Ecto neural progenitor cell (in vitro differentiated cells): ENCODE measurements around the gene UQCC5.

ENCODE experiments used
- DNase-seq: peaks from one replicate; pipeline ENCODE4 v3.0.0-alpha.2; 2018; ENCODE audit warnings: low spot score

UQCC5 gene

GRCh38 chr3:52536369-52537164, at the start of gene UQCC5:
UQCC5 (plus strand) TSS chr3:52536605; CDS start chr3:52536756, 151 bp downstream.
- DNase-seq, result peak; percentile 99

- DNase-seq, result no peak
These were observed 49.2 kb upstream of the UQCC5 start for GRCh38 chr3:52487050-52487787.

- no peak for DNase-seq
These were observed 48.4 kb upstream of the UQCC5 start for GRCh38 chr3:52487788-52488691.

GRCh38 chr3:52488746-52489145, 47.7 kb upstream of the UQCC5 start:
- DNase-seq, result no peak

GRCh38 chr3:52489453-52489852, 47.0 kb upstream of the UQCC5 start:
- DNase-seq, result no peak

GRCh38 chr3:52490035-52490938, 46.1 kb upstream of the UQCC5 start:
- no peak for DNase-seq

GRCh38 chr3:52490939-52491526, 45.4 kb upstream of the UQCC5 start:
- no peak for DNase-seq

- no peak for DNase-seq
These were observed 44.3 kb upstream of the UQCC5 start for GRCh38 chr3:52492059-52492458.

GRCh38 chr3:52493232-52494017, 43.0 kb upstream of the UQCC5 start:
- no peak for DNase-seq

- no peak for DNase-seq
These were observed 42.0 kb upstream of the UQCC5 start for GRCh38 chr3:52494445-52494844.

GRCh38 chr3:52494886-52495495, 41.4 kb upstream of the UQCC5 start, which contains the start of gene STAB1:
STAB1 (plus strand) TSS chr3:52495338; CDS start chr3:52495414, 76 bp downstream.
- DNase-seq, result no peak

GRCh38 chr3:52495777-52496602, 40.4 kb upstream of the UQCC5 start:
- DNase-seq, result no peak

GRCh38 chr3:52498137-52499054, 38.0 kb upstream of the UQCC5 start:
- no peak for DNase-seq

GRCh38 chr3:52501046-52501445, 35.4 kb upstream of the UQCC5 start:
- DNase-seq, result no peak

- no peak for DNase-seq
These were observed 34.4 kb upstream of the UQCC5 start for GRCh38 chr3:52502001-52502400.

GRCh38 chr3:52502808-52503350, 33.5 kb upstream of the UQCC5 start:
- DNase-seq, result no peak

GRCh38 chr3:52503788-52504424, 32.5 kb upstream of the UQCC5 start:
- DNase-seq, result no peak
